Measurements from ENCODE around the gene A2M.

- TF ChIP-seq CTCF (IDR thresholded peaks at IDR 0.05; ENCODE audit: insufficient read depth, low read length, poor library complexity, severe bottlenecking) (no peak), EZH2phosphoT487 (conservative IDR thresholded peaks at IDR 0.05; ENCODE audit: low read length) (no peak)
Observed at GRCh38 chr12:9040484-9041186, 75.1 kb downstream of the A2M start.

Measured in SU-DHL-6 (cell line).